Measurements from ENCODE around the gene SPATA12. TPM values are rescaled to one million over a fixed set of nuclear protein-coding genes. Genes with fewer than 3 reads are reported as not detected.
A peak's percentile ranks its signal among the peaks of the same experiment; 100 is the strongest.

The SPATA12 gene
- total RNA-seq, 1 experiment from 2014 or later: not detected

GRCh38 chr3:57076422-57076951, 16.0 kb downstream of the SPATA12 start:
- CTCF ChIA-PET: interaction anchor here (0.5 kb wide), 1 partner anchor 82 kb away, joined by 4 read pairs; no protein-coding TSS in a partner anchor
- H3K4me1 ChIP-seq: peaks cover 7% of the 10 kb centered on the region; the same call in 1 of the 2 replicates

GRCh38 chr3:57077630-57078343, 17.3 kb downstream of the SPATA12 start:
- Histone ChIP-seq H3K4me1 (peaks cover 7% of the 10 kb centered on the region; the same call in 1 of the 2 replicates), H3K36me3 (ENCODE audit: control insufficient read depth, insufficient read depth, low read length) (no peaks in the 10 kb centered on the region), H3K4me3 (ENCODE audit: low read depth, low read length) (peak overlapping the region; percentile 63), H3K27me3 (replicated peaks; ENCODE audit: control insufficient read depth, insufficient read depth, low read length) (no peaks in the 10 kb centered on the region), H3K9me3 (no peaks in the 10 kb centered on the region)
- no peaks in the 10 kb centered on the region for H3K36me3 Mint-ChIP-seq (ENCODE audit: insufficient read depth, unreplicated experiment)
- H3K9me3 Mint-ChIP-seq (ENCODE audit: unreplicated experiment): no peaks in the 10 kb centered on the region
- H3K4me1 Mint-ChIP-seq (ENCODE audit: low read depth, unreplicated experiment): peaks cover 13% of the 10 kb centered on the region
- H3K27ac Mint-ChIP-seq (ENCODE audit: unreplicated experiment): no peak overlapping the region
- ChIA-PET CTCF (no interaction called here), POLR2A (no interaction called here)
- DNase-seq: no peak
- no peak for TF ChIP-seq CTCF (IDR thresholded peaks at IDR 0.05; ENCODE audit: insufficient read depth in 1 of 2, low read depth in 1 of 2, low read length in 1 of 2, severe bottlenecking in 1 of 2, unreplicated experiment in 1 of 2)
- TSS peak; percentile 25 for BruUV-seq (replicated peaks)
- intact Hi-C loops (cut with micrococcal nuclease; ENCODE audit: unreplicated experiment): loop anchor here (1.0 kb wide), 1 partner anchor 82 kb away; no protein-coding TSS in a partner anchor
- H3K4me3 Mint-ChIP-seq (ENCODE audit: unreplicated experiment): peak overlapping the region; percentile 83
- H3K27me3 Mint-ChIP-seq (ENCODE audit: insufficient read depth, unreplicated experiment): no peaks in the 10 kb centered on the region

More at GRCh38 chr3:57076422-57076951, 16.0 kb downstream of the SPATA12 start:
- peaks cover 13% of the 10 kb centered on the region for H3K4me1 Mint-ChIP-seq (ENCODE audit: low read depth, unreplicated experiment)
- H3K4me3 Mint-ChIP-seq (ENCODE audit: unreplicated experiment): no peak overlapping the region
- H3K36me3 ChIP-seq (ENCODE audit: control insufficient read depth, insufficient read depth, low read length): no peaks in the 10 kb centered on the region
- no peaks in the 10 kb centered on the region for H3K36me3 Mint-ChIP-seq (ENCODE audit: insufficient read depth, unreplicated experiment)
- H3K27me3 Mint-ChIP-seq (ENCODE audit: insufficient read depth, unreplicated experiment): no peaks in the 10 kb centered on the region
- H3K9me3 ChIP-seq: no peaks in the 10 kb centered on the region
- DNase-seq: no peak
- no peak for TF ChIP-seq CTCF (IDR thresholded peaks at IDR 0.05; ENCODE audit: insufficient read depth in 1 of 2, low read depth in 1 of 2, low read length in 1 of 2, severe bottlenecking in 1 of 2, unreplicated experiment in 1 of 2)
- H3K27ac Mint-ChIP-seq (ENCODE audit: unreplicated experiment): no peak overlapping the region
- no peak overlapping the region for H3K4me3 ChIP-seq (ENCODE audit: low read depth, low read length)
- H3K9me3 Mint-ChIP-seq (ENCODE audit: unreplicated experiment): no peaks in the 10 kb centered on the region
- POLR2A ChIA-PET: no interaction called here
- no peaks in the 10 kb centered on the region for H3K27me3 ChIP-seq (replicated peaks; ENCODE audit: control insufficient read depth, insufficient read depth, low read length)
- intact Hi-C loops (cut with micrococcal nuclease; ENCODE audit: unreplicated experiment): no loop called here
- BruUV-seq (replicated peaks): no TSS peak

GRCh38 chr3:57078344-57078634, 17.8 kb downstream of the SPATA12 start:
- intact Hi-C loops (cut with micrococcal nuclease; ENCODE audit: unreplicated experiment): loop anchor here (1.0 kb wide), 1 partner anchor 83 kb away; no protein-coding TSS in a partner anchor
- Mint-ChIP-seq H3K9me3 (ENCODE audit: unreplicated experiment) (no peaks in the 10 kb centered on the region), H3K4me1 (ENCODE audit: low read depth, unreplicated experiment) (peaks cover 13% of the 10 kb centered on the region), H3K27me3 (ENCODE audit: insufficient read depth, unreplicated experiment) (no peaks in the 10 kb centered on the region), H3K4me3 (ENCODE audit: unreplicated experiment) (peak overlapping the region; percentile 83), H3K36me3 (ENCODE audit: insufficient read depth, unreplicated experiment) (no peaks in the 10 kb centered on the region), H3K27ac (ENCODE audit: unreplicated experiment) (no peak overlapping the region)
- ChIA-PET CTCF (no interaction called here), POLR2A (interaction anchor here (1.2 kb wide), 1 partner anchor 9 kb away, joined by 3 read pairs; no protein-coding TSS in a partner anchor)
- Histone ChIP-seq H3K27me3 (replicated peaks; ENCODE audit: control insufficient read depth, insufficient read depth, low read length) (no peaks in the 10 kb centered on the region), H3K36me3 (ENCODE audit: control insufficient read depth, insufficient read depth, low read length) (no peaks in the 10 kb centered on the region), H3K4me3 (ENCODE audit: low read depth, low read length) (peak overlapping the region; percentile 63), H3K4me1 (peaks cover 7% of the 10 kb centered on the region; the same call in 1 of the 2 replicates), H3K9me3 (no peaks in the 10 kb centered on the region)
- no peak for TF ChIP-seq CTCF (IDR thresholded peaks at IDR 0.05; ENCODE audit: insufficient read depth in 1 of 2, low read depth in 1 of 2, low read length in 1 of 2, severe bottlenecking in 1 of 2, unreplicated experiment in 1 of 2)
- no TSS peak for BruUV-seq (replicated peaks)
- DNase-seq: peak in 1 of 2 experiments; percentile 66

Measured in Caco-2 (cell line).